T-helper 17 cell (primary cell): ENCODE data around the gene IPPK. TPM values are rescaled to one million over a fixed set of nuclear protein-coding genes. Genes with fewer than 3 reads are reported as not detected.
"Not testable (repeated sequence)": the region's sequence is repeated elsewhere in the genome, so short reads cannot be mapped to it uniquely, and the experiment has no call there.

Experiments
- ATAC-seq: fragments of 150-1000 bp; cut with Tn5 transposase; 2 replicates; pipeline ENCODE4 v1.10.0; 2021; ENCODE audit warnings: mild to moderate bottlenecking, moderate library complexity
- DNase-seq, 3 donors: peaks; one replicate each; pipeline versions ENCODE4 v3.0.0 to v3.0.0-alpha.2; 2020 to 2021
- H3K9me3 ChIP-seq: one replicate; pipeline ENCODE4 v1.7.0; 2013; ENCODE audit warnings: low read length, mild to moderate bottlenecking; ENCODE audit not compliant: control insufficient read depth, poor library complexity, severe bottlenecking
- H3K27ac Mint-ChIP-seq: one replicate; pipeline ENCODE4 v1.8.0; 2022; ENCODE audit warnings: mild to moderate bottlenecking, moderate library complexity, mixed read lengths
- H3K27me3 Mint-ChIP-seq: one replicate; pipeline ENCODE4 v1.8.0; 2022; ENCODE audit warnings: mixed read lengths
- H3K36me3 Mint-ChIP-seq: one replicate; pipeline ENCODE4 v1.8.0; 2022; ENCODE audit warnings: low read depth, mixed read lengths
- H3K4me1 Mint-ChIP-seq: one replicate; pipeline ENCODE4 v1.8.0; 2022; ENCODE audit warnings: mild to moderate bottlenecking, mixed read lengths
- H3K4me3 Mint-ChIP-seq: one replicate; pipeline ENCODE4 v1.8.0; 2022; ENCODE audit warnings: mild to moderate bottlenecking, moderate library complexity, mixed read lengths
- total RNA-seq, 4 donors: library from RNA in 2 of 4; stranded (reverse) in 2 of 4; gene quantifications; one replicate each; pipeline ENCODE4 v1.2.3 and lab custom pipeline; 2022 to 2026

Gene IPPK
- total RNA-seq, 2 donors from 2014 or later = 6.3 to 7.1 TPM

GRCh38 chr9:92592946-92593861 lies 76.7 kb downstream of the IPPK start:
- DNase-seq = no peak
- Mint-ChIP-seq H3K27ac (no peak overlapping the region), H3K4me1 (no peaks in the 10 kb centered on the region), H3K36me3 (no peaks in the 10 kb centered on the region), H3K4me3 (no peak overlapping the region), H3K27me3 (no peaks in the 10 kb centered on the region)
- ATAC-seq = no peak
- no peaks in the 10 kb centered on the region for H3K9me3 ChIP-seq

GRCh38 chr9:92592537-92592936 lies 77.4 kb downstream of the IPPK start:
- Mint-ChIP-seq H3K27me3 (no peaks in the 10 kb centered on the region), H3K36me3 (no peaks in the 10 kb centered on the region), H3K4me3 (no peak overlapping the region), H3K4me1 (no peaks in the 10 kb centered on the region), H3K27ac (no peak overlapping the region)
- no peak for DNase-seq
- H3K9me3 ChIP-seq = no peaks in the 10 kb centered on the region
- no peak for ATAC-seq

- no peak for DNase-seq
- H3K4me3 Mint-ChIP-seq = no peak overlapping the region
- no peaks in the 10 kb centered on the region for H3K36me3 Mint-ChIP-seq
- no peaks in the 10 kb centered on the region for H3K27me3 Mint-ChIP-seq
- no peaks in the 10 kb centered on the region for H3K9me3 ChIP-seq
- H3K27ac Mint-ChIP-seq = no peak overlapping the region
- no peak for ATAC-seq
- H3K4me1 Mint-ChIP-seq = no peaks in the 10 kb centered on the region
Observed at GRCh38 chr9:92590377-92590776, 79.6 kb downstream of the IPPK start.

- H3K36me3 Mint-ChIP-seq = no peaks in the 10 kb centered on the region
- no peak for DNase-seq
- H3K27me3 Mint-ChIP-seq = no peaks in the 10 kb centered on the region
- no peaks in the 10 kb centered on the region for H3K4me1 Mint-ChIP-seq
- no peaks in the 10 kb centered on the region for H3K9me3 ChIP-seq
- ATAC-seq = no peak
- H3K27ac Mint-ChIP-seq = no peak overlapping the region
- no peak overlapping the region for H3K4me3 Mint-ChIP-seq
Observed at GRCh38 chr9:92589923-92590322, 80.0 kb downstream of the IPPK start.

- DNase-seq = no peak
- Mint-ChIP-seq H3K36me3 (no peaks in the 10 kb centered on the region), H3K4me1 (no peaks in the 10 kb centered on the region), H3K4me3 (no peak overlapping the region), H3K27me3 (no peaks in the 10 kb centered on the region), H3K27ac (no peak overlapping the region)
- no peak for ATAC-seq
- no peaks in the 10 kb centered on the region for H3K9me3 ChIP-seq
Observed at GRCh38 chr9:92576175-92576574, 93.8 kb downstream of the IPPK start.

- not testable (repeated sequence) for H3K27ac Mint-ChIP-seq, DNase-seq, ATAC-seq
Observed at GRCh38 chr9:92573612-92574011, 96.3 kb downstream of the IPPK start.

GRCh38 chr9:92571871-92572270 lies 98.1 kb downstream of the IPPK start:
- H3K27ac Mint-ChIP-seq, H3K9me3 ChIP-seq, H3K4me1 Mint-ChIP-seq, H3K27me3 Mint-ChIP-seq, H3K36me3 Mint-ChIP-seq, DNase-seq, ATAC-seq, H3K4me3 Mint-ChIP-seq: not testable (repeated sequence)

More at GRCh38 chr9:92573612-92574011, 96.3 kb downstream of the IPPK start:
- H3K4me3 Mint-ChIP-seq, H3K9me3 ChIP-seq, H3K4me1 Mint-ChIP-seq, H3K36me3 Mint-ChIP-seq, H3K27me3 Mint-ChIP-seq: not testable (repeated sequence)

- no peaks in the 10 kb centered on the region for H3K36me3 Mint-ChIP-seq
- no peaks in the 10 kb centered on the region for H3K9me3 ChIP-seq
- no peak overlapping the region for H3K4me3 Mint-ChIP-seq
- H3K4me1 Mint-ChIP-seq = no peaks in the 10 kb centered on the region
- H3K27me3 Mint-ChIP-seq = no peaks in the 10 kb centered on the region
- H3K27ac Mint-ChIP-seq = no peak overlapping the region
- no peak for ATAC-seq
- DNase-seq = no peak
Observed at GRCh38 chr9:92564982-92565381, 104.9 kb downstream of the IPPK start.

- no peaks in the 10 kb centered on the region for H3K27me3 Mint-ChIP-seq
- no peak for ATAC-seq
- H3K4me1 Mint-ChIP-seq = no peaks in the 10 kb centered on the region
- DNase-seq = no peak
- no peak overlapping the region for H3K27ac Mint-ChIP-seq
- no peaks in the 10 kb centered on the region for H3K9me3 ChIP-seq
- H3K36me3 Mint-ChIP-seq = no peaks in the 10 kb centered on the region
- no peak overlapping the region for H3K4me3 Mint-ChIP-seq
Observed at GRCh38 chr9:92564504-92564903, 105.4 kb downstream of the IPPK start.

Other genes with a start within 250 kb of the IPPK start
- not detected for gene OMD, start 245.7 kb downstream of the IPPK start, total RNA-seq
- gene ASPN, start 187.6 kb downstream of the IPPK start, total RNA-seq = not detected
- not detected for gene ECM2, start 134.1 kb downstream of the IPPK start, total RNA-seq
- gene BICD2, start 94.7 kb upstream of the IPPK start, total RNA-seq = 10 to 100 TPM; 22.9 to 34.0 TPM
- gene ZNF484, start 207.9 kb upstream of the IPPK start, total RNA-seq = 10 to 100 TPM; 13.5 to 14.7 TPM